Peyer's patch (tissue), 4 donors: ENCODE measurements around the gene REV3L.

Experiments
- CTCF ChIP-seq, 6 experiments: fragments of 450-650 bp in 4 of 6; fragments of 200-600 bp in 2 of 6; sonication (generic) in 1 of 6; IDR thresholded peaks; one replicate each; pipeline ENCODE4 v1.5.1; 2017 to 2019; ENCODE audit warnings: antibody characterized with exemption in 6 of 6, mild to moderate bottlenecking in 3 of 6, moderate library complexity in 1 of 6
- POLR2A ChIP-seq, 2 donors: fragments of 450-650 bp; IDR thresholded peaks; one replicate each; pipeline ENCODE4 v1.5.1; 2017; ENCODE audit warnings: antibody characterized with exemption in 2 of 2, mild to moderate bottlenecking in 2 of 2, moderate library complexity in 2 of 2

- no peak for TF ChIP-seq CTCF (IDR thresholded peaks at IDR 0.05)
- TF ChIP-seq POLR2A (IDR thresholded peaks at IDR 0.05) = no peak
These were observed 76.8 kb downstream of the REV3L start for GRCh38 chr6:111406200-111406721.
